ENCODE results near the gene PRAMEF15. TPM values are rescaled to one million over a fixed set of nuclear protein-coding genes. Genes with fewer than 3 reads are reported as not detected.
A peak's percentile ranks its signal among the peaks of the same experiment; 100 is the strongest.
"Not testable (repeated sequence)": the region's sequence is repeated elsewhere in the genome, so short reads cannot be mapped to it uniquely, and the experiment has no call there.

Gene PRAMEF15
- total and polyA plus RNA-seq, 2 donors from 2014 or later: not detected

- H3K9me3 ChIP-seq (ENCODE audit: control insufficient read depth in 2 of 3, insufficient read depth in 1 of 3, low read length in 3 of 3); FAIRE-seq; H3K27me3 ChIP-seq (ENCODE audit: control insufficient read depth, insufficient read depth, low read length); intact Hi-C loops (cut with DNase I); H3K4me3 ChIP-seq (ENCODE audit: low read length in 3 of 3); H3K27ac ChIP-seq (ENCODE audit: low read depth in 2 of 2, low read length in 2 of 2); H3K4me1 ChIP-seq (ENCODE audit: control insufficient read depth in 2 of 3, insufficient read depth in 2 of 3, low read depth in 1 of 3, low read length in 3 of 3); DNase-seq; H3K36me3 ChIP-seq (ENCODE audit: control insufficient read depth in 2 of 3, insufficient read depth in 3 of 3, low read length in 3 of 3); H3K9ac ChIP-seq (ENCODE audit: low read length in 3 of 3): not testable (repeated sequence)
Observed at GRCh38 chr1:13366536-13366935, 51.2 kb downstream of the PRAMEF15 start.

GRCh38 chr1:13368544-13368943 lies 53.2 kb downstream of the PRAMEF15 start:
- FAIRE-seq; H3K27me3 ChIP-seq (ENCODE audit: control insufficient read depth, insufficient read depth, low read length); intact Hi-C loops (cut with DNase I); H3K4me1 ChIP-seq (ENCODE audit: control insufficient read depth in 2 of 3, insufficient read depth in 2 of 3, low read depth in 1 of 3, low read length in 3 of 3); H3K27ac ChIP-seq (ENCODE audit: low read depth in 2 of 2, low read length in 2 of 2); H3K9me3 ChIP-seq (ENCODE audit: control insufficient read depth in 2 of 3, insufficient read depth in 1 of 3, low read length in 3 of 3); H3K4me3 ChIP-seq (ENCODE audit: low read length in 3 of 3); H3K9ac ChIP-seq (ENCODE audit: low read length in 3 of 3); H3K36me3 ChIP-seq (ENCODE audit: control insufficient read depth in 2 of 3, insufficient read depth in 3 of 3, low read length in 3 of 3): not testable (repeated sequence)
- DNase-seq: peak in 2 of 5 donors; percentile 3 to 4

Other genes starting within 250 kb of the PRAMEF15 start
- gene PRAMEF25, start 244.8 kb upstream of the PRAMEF15 start, total RNA-seq: not detected
- gene PRAMEF25, start 244.8 kb upstream of the PRAMEF15 start, polyA plus RNA-seq (ENCODE audit: insufficient read depth, low read depth, low replicate concordance): not detected
- gene HNRNPCL2, start 198.7 kb upstream of the PRAMEF15 start, total RNA-seq: not detected
- gene HNRNPCL2, start 198.7 kb upstream of the PRAMEF15 start, polyA plus RNA-seq (ENCODE audit: insufficient read depth, low read depth, low replicate concordance): not detected
- not detected for gene PRAMEF26, start 159.6 kb upstream of the PRAMEF15 start, total RNA-seq
- not detected for gene PRAMEF26, start 159.6 kb upstream of the PRAMEF15 start, polyA plus RNA-seq (ENCODE audit: insufficient read depth, low read depth, low replicate concordance)
- not detected for gene HNRNPCL4, start 149.9 kb upstream of the PRAMEF15 start, total RNA-seq
- not detected for gene HNRNPCL4, start 149.9 kb upstream of the PRAMEF15 start, polyA plus RNA-seq (ENCODE audit: insufficient read depth, low read depth, low replicate concordance)
- not detected for gene PRAMEF9, start 143.7 kb upstream of the PRAMEF15 start, total RNA-seq
- not detected for gene PRAMEF9, start 143.7 kb upstream of the PRAMEF15 start, polyA plus RNA-seq (ENCODE audit: insufficient read depth, low read depth, low replicate concordance)
- not detected for gene PRAMEF13, start 114.2 kb upstream of the PRAMEF15 start, total RNA-seq
- not detected for gene PRAMEF13, start 114.2 kb upstream of the PRAMEF15 start, polyA plus RNA-seq (ENCODE audit: insufficient read depth, low read depth, low replicate concordance)
- gene PRAMEF18, start 89.4 kb upstream of the PRAMEF15 start, total RNA-seq: not detected
- gene PRAMEF18, start 89.4 kb upstream of the PRAMEF15 start, polyA plus RNA-seq (ENCODE audit: insufficient read depth, low read depth, low replicate concordance): not detected
- not detected for gene PRAMEF5, start 61.4 kb upstream of the PRAMEF15 start, total RNA-seq
- gene PRAMEF5, start 61.4 kb upstream of the PRAMEF15 start, polyA plus RNA-seq (ENCODE audit: insufficient read depth, low read depth, low replicate concordance): not detected
- not detected for gene PRAMEF8, start 30.4 kb upstream of the PRAMEF15 start, total RNA-seq
- gene PRAMEF8, start 30.4 kb upstream of the PRAMEF15 start, polyA plus RNA-seq (ENCODE audit: insufficient read depth, low read depth, low replicate concordance): not detected
- gene PRAMEF33, start 12.0 kb upstream of the PRAMEF15 start, total RNA-seq: not detected
- not detected for gene PRAMEF33, start 12.0 kb upstream of the PRAMEF15 start, polyA plus RNA-seq (ENCODE audit: insufficient read depth, low read depth, low replicate concordance)
- not detected for gene PRAMEF14, start 31.6 kb downstream of the PRAMEF15 start, total RNA-seq
- gene PRAMEF14, start 31.6 kb downstream of the PRAMEF15 start, polyA plus RNA-seq (ENCODE audit: insufficient read depth, low read depth, low replicate concordance): not detected
- gene PRAMEF19, start 56.4 kb downstream of the PRAMEF15 start, total RNA-seq: not detected
- not detected for gene PRAMEF19, start 56.4 kb downstream of the PRAMEF15 start, polyA plus RNA-seq (ENCODE audit: insufficient read depth, low read depth, low replicate concordance)
- not detected for gene PRAMEF17, start 74.1 kb downstream of the PRAMEF15 start, total RNA-seq
- gene PRAMEF17, start 74.1 kb downstream of the PRAMEF15 start, polyA plus RNA-seq (ENCODE audit: insufficient read depth, low read depth, low replicate concordance): not detected
- not detected for gene PRAMEF20, start 94.9 kb downstream of the PRAMEF15 start, total RNA-seq
- gene PRAMEF20, start 94.9 kb downstream of the PRAMEF15 start, polyA plus RNA-seq (ENCODE audit: insufficient read depth, low read depth, low replicate concordance): not detected
- gene LRRC38, start 198.4 kb downstream of the PRAMEF15 start, total RNA-seq: not detected
- gene LRRC38, start 198.4 kb downstream of the PRAMEF15 start, polyA plus RNA-seq (ENCODE audit: insufficient read depth, low read depth, low replicate concordance): not detected

Measured in kidney (tissue), 11 donors.